IPS-18a (cell line): ENCODE results near the gene PM20D1.
"Not testable (repeated sequence)": the region's sequence is repeated elsewhere in the genome, so short reads cannot be mapped to it uniquely, and the experiment has no call there.

Experiments used
- H3K27ac ChIP-seq: one replicate; pipeline ENCODE4 v1.5.1; 2013; ENCODE audit warnings: low read length
- H3K27me3 ChIP-seq: one replicate; pipeline ENCODE4 v1.6.1; 2013; ENCODE audit warnings: mild to moderate bottlenecking, low read length; ENCODE audit not compliant: control insufficient read depth, insufficient read depth
- H3K36me3 ChIP-seq: one replicate; pipeline ENCODE4 v1.6.1; 2013; ENCODE audit warnings: low read depth, low read length; ENCODE audit not compliant: control insufficient read depth
- H3K4me1 ChIP-seq: one replicate; pipeline ENCODE4 v1.6.1; 2013; ENCODE audit warnings: low read depth, low read length; ENCODE audit not compliant: control insufficient read depth
- H3K4me3 ChIP-seq: one replicate; pipeline ENCODE4 v1.5.1; 2013; ENCODE audit warnings: low read length
- H3K9ac ChIP-seq: one replicate; pipeline ENCODE4 v1.6.1; 2013; ENCODE audit warnings: mild to moderate bottlenecking, low read length, moderate library complexity
- H3K9me3 ChIP-seq: one replicate; pipeline ENCODE4 v1.6.1; 2013; ENCODE audit warnings: low read depth, low read length; ENCODE audit not compliant: control insufficient read depth

PM20D1 gene

DNA sequence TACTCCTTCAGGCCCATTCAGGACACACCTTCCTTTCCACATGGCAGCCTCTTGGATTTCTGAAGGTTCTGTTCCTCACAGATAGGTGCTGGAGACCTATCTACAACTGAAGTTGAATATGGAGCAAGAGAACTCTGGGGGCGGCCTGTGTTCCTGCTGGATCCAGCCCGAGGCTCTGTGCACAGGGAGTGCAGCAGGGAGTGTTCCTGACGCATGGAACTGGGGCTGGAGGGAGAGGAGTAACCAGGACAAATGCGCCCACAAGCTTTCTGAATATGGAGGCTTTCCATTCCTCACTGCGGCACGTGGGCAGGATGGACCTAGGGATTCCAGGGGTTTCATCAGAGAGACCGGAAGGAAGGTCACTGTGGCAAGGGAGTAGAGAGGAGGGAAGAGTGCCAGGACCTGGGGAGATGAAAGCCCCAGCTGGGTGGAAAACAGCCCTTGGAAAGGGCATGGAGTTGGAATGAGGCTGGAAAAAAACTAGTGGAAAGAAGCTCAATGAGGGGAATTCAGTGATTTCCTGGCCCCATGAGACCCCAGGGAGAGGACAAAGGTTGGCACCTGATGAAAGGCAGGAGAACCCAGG lies 12.5 kb downstream of the PM20D1 start:
- H3K4me3 ChIP-seq = no peak overlapping the region
- no peaks in the 10 kb centered on the region for H3K36me3 ChIP-seq
- H3K9me3 ChIP-seq = no peaks in the 10 kb centered on the region
- peaks cover 7% of the 10 kb centered on the region for H3K4me1 ChIP-seq
- H3K27me3 ChIP-seq = no peaks in the 10 kb centered on the region
- H3K27ac ChIP-seq = no peak overlapping the region
- no peak overlapping the region for H3K9ac ChIP-seq

GRCh38 chr1:205834751-205835150 lies 15.2 kb downstream of the PM20D1 start:
- no peaks in the 10 kb centered on the region for H3K4me1 ChIP-seq
- no peak overlapping the region for H3K9ac ChIP-seq
- no peaks in the 10 kb centered on the region for H3K9me3 ChIP-seq
- H3K36me3 ChIP-seq = no peaks in the 10 kb centered on the region
- H3K27me3 ChIP-seq = no peaks in the 10 kb centered on the region
- no peak overlapping the region for H3K4me3 ChIP-seq
- no peak overlapping the region for H3K27ac ChIP-seq

DNA sequence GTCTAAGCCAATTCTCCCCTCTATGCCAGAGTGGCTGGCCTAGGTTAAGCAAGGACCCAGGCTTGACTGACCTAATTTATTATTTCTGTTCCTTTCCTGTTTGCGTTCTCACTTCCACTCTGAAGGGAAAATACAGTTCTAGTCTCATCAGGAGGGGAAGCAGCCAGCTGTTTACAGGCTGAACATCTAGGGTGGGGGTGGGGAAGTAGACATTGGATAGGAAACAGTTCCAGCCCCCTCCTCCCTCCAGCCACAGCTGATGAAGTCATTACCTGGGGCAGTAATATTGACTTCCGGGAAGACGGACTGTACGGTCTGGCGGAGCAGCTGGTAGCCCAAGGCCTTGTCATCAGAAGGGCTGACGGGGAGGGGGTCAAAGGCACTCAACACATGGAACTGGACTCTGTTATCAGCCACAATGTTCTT lies 17.6 kb downstream of the PM20D1 start:
- H3K4me3 ChIP-seq = no peak overlapping the region
- no peak overlapping the region for H3K9ac ChIP-seq

GRCh38 chr1:205827623-205828022 lies 22.3 kb downstream of the PM20D1 start:
- H3K9ac ChIP-seq = no peak overlapping the region
- no peaks in the 10 kb centered on the region for H3K27me3 ChIP-seq
- peaks cover 21% of the 10 kb centered on the region for H3K4me1 ChIP-seq
- H3K27ac ChIP-seq = no peak overlapping the region
- no peaks in the 10 kb centered on the region for H3K36me3 ChIP-seq
- no peak overlapping the region for H3K4me3 ChIP-seq
- no peaks in the 10 kb centered on the region for H3K9me3 ChIP-seq

More for the DNA sequence above, 17.6 kb downstream of the PM20D1 start:
- Histone ChIP-seq H3K27me3 (no peaks in the 10 kb centered on the region), H3K27ac (no peak overlapping the region), H3K9me3 (no peaks in the 10 kb centered on the region), H3K36me3 (no peaks in the 10 kb centered on the region), H3K4me1 (peaks cover 7% of the 10 kb centered on the region)

GRCh38 chr1:205826995-205827394 lies 22.9 kb downstream of the PM20D1 start:
- H3K9ac ChIP-seq = no peak overlapping the region
- no peak overlapping the region for H3K4me3 ChIP-seq
- no peaks in the 10 kb centered on the region for H3K36me3 ChIP-seq
- no peak overlapping the region for H3K27ac ChIP-seq
- peaks cover 21% of the 10 kb centered on the region for H3K4me1 ChIP-seq
- no peaks in the 10 kb centered on the region for H3K9me3 ChIP-seq
- H3K27me3 ChIP-seq = no peaks in the 10 kb centered on the region

DNA sequence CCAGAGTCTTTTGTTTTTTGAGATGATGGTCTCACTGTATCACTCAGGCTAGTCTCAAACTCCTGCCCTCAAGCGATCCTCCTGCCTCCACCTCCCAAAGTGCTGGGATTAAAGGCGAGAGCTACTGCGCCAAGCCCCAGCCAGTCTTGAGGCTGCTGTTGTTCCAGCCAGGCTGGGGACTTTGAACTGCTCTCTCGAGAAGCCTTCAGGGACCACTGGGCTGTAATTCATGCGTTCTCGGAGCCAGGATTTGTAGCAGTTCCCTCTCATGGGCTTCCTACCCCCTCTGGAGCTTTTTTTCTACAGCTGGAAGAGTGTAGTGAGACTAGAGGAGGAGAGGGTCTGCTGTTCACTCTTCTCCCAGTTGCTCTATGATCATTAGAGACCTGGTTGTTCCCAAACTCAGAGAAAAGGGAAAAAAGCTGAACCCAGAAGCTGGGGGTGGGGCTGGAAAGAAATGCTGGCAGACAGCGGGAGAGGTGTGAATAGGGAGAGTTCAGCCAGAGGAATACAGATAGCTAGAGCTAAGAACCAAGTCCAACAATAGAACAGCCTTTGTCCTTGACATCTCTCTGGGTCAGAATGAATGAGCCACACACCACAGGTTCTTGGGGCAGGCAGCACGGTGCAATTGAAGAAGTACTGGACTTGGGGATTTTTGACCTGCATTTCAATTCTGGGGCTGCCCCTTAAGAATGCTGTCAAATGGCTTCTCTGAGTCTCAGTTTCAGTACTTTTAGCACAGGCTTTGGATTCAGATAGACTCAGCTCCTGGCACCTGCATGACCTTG lies 23.7 kb downstream of the PM20D1 start:
- no peak overlapping the region for H3K27ac ChIP-seq
- H3K36me3 ChIP-seq = no peaks in the 10 kb centered on the region
- peaks cover 21% of the 10 kb centered on the region for H3K4me1 ChIP-seq
- H3K9me3 ChIP-seq = no peaks in the 10 kb centered on the region
- H3K27me3 ChIP-seq = no peaks in the 10 kb centered on the region
- no peak overlapping the region for H3K9ac ChIP-seq
- H3K4me3 ChIP-seq = no peak overlapping the region

GRCh38 chr1:205824180-205824579 lies 25.8 kb downstream of the PM20D1 start:
- H3K4me1 ChIP-seq = peaks cover 21% of the 10 kb centered on the region
- no peak overlapping the region for H3K9ac ChIP-seq
- H3K27me3 ChIP-seq = no peaks in the 10 kb centered on the region
- no peak overlapping the region for H3K27ac ChIP-seq
- H3K4me3 ChIP-seq = no peak overlapping the region
- no peaks in the 10 kb centered on the region for H3K9me3 ChIP-seq
- H3K36me3 ChIP-seq = no peaks in the 10 kb centered on the region

DNA sequence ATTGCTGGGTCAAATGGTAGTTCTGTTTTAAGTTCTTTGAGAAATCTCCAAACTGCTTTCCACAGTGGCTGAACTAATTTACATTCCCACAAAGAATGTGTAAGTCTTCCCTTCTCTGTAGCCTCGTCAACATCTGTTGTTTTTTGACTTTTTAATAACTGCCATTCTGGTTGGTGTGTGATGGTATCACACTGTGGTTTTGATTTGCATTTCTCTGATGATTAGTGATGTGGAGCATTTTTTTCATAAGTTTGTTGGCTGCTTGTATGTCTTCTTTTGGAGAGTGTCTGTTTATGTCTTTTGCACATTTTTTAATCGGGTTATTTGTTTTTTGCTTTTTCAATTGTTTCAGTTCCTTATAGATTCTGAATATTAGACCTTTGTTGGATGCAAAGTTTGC lies 26.7 kb downstream of the PM20D1 start:
- H3K27ac ChIP-seq, H3K9ac ChIP-seq, H3K9me3 ChIP-seq: not testable (repeated sequence)

GRCh38 chr1:205822397-205822796 lies 27.5 kb downstream of the PM20D1 start:
- Histone ChIP-seq H3K36me3 (no peaks in the 10 kb centered on the region), H3K9me3 (no peaks in the 10 kb centered on the region), H3K27me3 (no peaks in the 10 kb centered on the region), H3K9ac (no peak overlapping the region), H3K27ac (no peak overlapping the region), H3K4me1 (peaks cover 15% of the 10 kb centered on the region), H3K4me3 (no peak overlapping the region)

More for the DNA sequence above, 26.7 kb downstream of the PM20D1 start:
- H3K27me3 ChIP-seq, H3K4me3 ChIP-seq, H3K36me3 ChIP-seq: not testable (repeated sequence)
- H3K4me1 ChIP-seq = peaks cover 21% of the 10 kb centered on the region

- no peaks in the 10 kb centered on the region for H3K36me3 ChIP-seq
- H3K9me3 ChIP-seq = no peaks in the 10 kb centered on the region
- H3K4me1 ChIP-seq = peaks cover 5% of the 10 kb centered on the region
- H3K4me3 ChIP-seq = no peak overlapping the region
- H3K27ac ChIP-seq = no peak overlapping the region
- H3K27me3 ChIP-seq = peaks cover 11% of the 10 kb centered on the region
- no peak overlapping the region for H3K9ac ChIP-seq
These were observed 31.9 kb downstream of the PM20D1 start for GRCh38 chr1:205817988-205818387.

- peaks cover 5% of the 10 kb centered on the region for H3K4me1 ChIP-seq
- no peak overlapping the region for H3K9ac ChIP-seq
- no peaks in the 10 kb centered on the region for H3K36me3 ChIP-seq
- no peaks in the 10 kb centered on the region for H3K9me3 ChIP-seq
- H3K4me3 ChIP-seq = no peak overlapping the region
- no peak overlapping the region for H3K27ac ChIP-seq
- H3K27me3 ChIP-seq = peaks cover 11% of the 10 kb centered on the region
These were observed 32.6 kb downstream of the PM20D1 start for GRCh38 chr1:205817364-205817763.

GRCh38 chr1:205813755-205814058 lies 36.2 kb downstream of the PM20D1 start:
- Histone ChIP-seq H3K9me3 (no peaks in the 10 kb centered on the region), H3K9ac (peak overlapping the region; percentile 60), H3K27ac (no peak overlapping the region), H3K4me1 (peaks cover 12% of the 10 kb centered on the region), H3K36me3 (peaks cover 11% of the 10 kb centered on the region), H3K4me3 (peak overlapping the region; percentile 79), H3K27me3 (peaks cover 11% of the 10 kb centered on the region)
